ENCODE results near the gene SRR. TPM values are rescaled to one million over a fixed set of nuclear protein-coding genes. Genes with fewer than 3 reads are reported as not detected.

The SRR gene
- total RNA-seq, 4 donors from 2014 or later = 2.8 to 24.5 (median 12.5) TPM

GRCh38 chr17:2337544-2338314 is 34.0 kb downstream of the SRR start:
- no peak for TF ChIP-seq CTCF (IDR thresholded peaks at IDR 0.05; ENCODE audit: low read depth)

GRCh38 chr17:2338315-2338657 is 34.5 kb downstream of the SRR start:
- TF ChIP-seq CTCF (IDR thresholded peaks at IDR 0.05; ENCODE audit: low read depth) = no peak

- no peak for TF ChIP-seq CTCF (IDR thresholded peaks at IDR 0.05; ENCODE audit: low read depth)
These were observed 39.7 kb downstream of the SRR start for GRCh38 chr17:2343421-2343820.

GRCh38 chr17:2344528-2344927 is 40.8 kb downstream of the SRR start:
- TF ChIP-seq CTCF (IDR thresholded peaks at IDR 0.05; ENCODE audit: low read depth) = no peak

- no peak for TF ChIP-seq CTCF (IDR thresholded peaks at IDR 0.05; ENCODE audit: low read depth)
These were observed 42.7 kb downstream of the SRR start for GRCh38 chr17:2346475-2346874.

GRCh38 chr17:2347805-2348685 is 44.3 kb downstream of the SRR start:
- TF ChIP-seq CTCF (IDR thresholded peaks at IDR 0.05; ENCODE audit: low read depth) = no peak

- TF ChIP-seq CTCF (IDR thresholded peaks at IDR 0.05; ENCODE audit: low read depth) = no peak
These were observed 47.5 kb downstream of the SRR start for GRCh38 chr17:2351269-2351668.

Measured in subcutaneous adipose tissue (tissue), 4 donors.